ENCODE measurements around the gene ANKEF1.

ANKEF1 gene

GRCh38 chr20:10094566-10095173, 59.9 kb downstream of the ANKEF1 start:
- no peak overlapping the region for H3K27ac ChIP-seq
- no peaks in the 10 kb centered on the region for H3K4me1 ChIP-seq (ENCODE audit: low read depth, poor library complexity, severe bottlenecking)
- no peaks in the 10 kb centered on the region for H3K36me3 ChIP-seq (ENCODE audit: insufficient read depth)
- no peaks in the 10 kb centered on the region for H4K20me1 ChIP-seq (ENCODE audit: insufficient read depth)
- no peak overlapping the region for H3K4me2 ChIP-seq
- no peak overlapping the region for H3K4me3 ChIP-seq (IDR thresholded peaks at IDR 0.05; ENCODE audit: insufficient read depth, low read depth, low read length)
- TF ChIP-seq CTCF (conservative IDR thresholded peaks at IDR 0.05; ENCODE audit: low read depth, low read length): no peak
- H3K79me2 ChIP-seq (ENCODE audit: insufficient read depth, low read depth): no peaks in the 10 kb centered on the region
- H2AFZ ChIP-seq (ENCODE audit: low read depth): no peak overlapping the region
- H3K9ac ChIP-seq: no peak overlapping the region
- H3K27me3 ChIP-seq (ENCODE audit: insufficient read depth, low read depth): no peaks in the 10 kb centered on the region

- H3K27ac ChIP-seq: no peak overlapping the region
- H3K36me3 ChIP-seq (ENCODE audit: insufficient read depth): no peaks in the 10 kb centered on the region
- H3K4me3 ChIP-seq (IDR thresholded peaks at IDR 0.05; ENCODE audit: insufficient read depth, low read depth, low read length): no peak overlapping the region
- no peaks in the 10 kb centered on the region for H3K4me1 ChIP-seq (ENCODE audit: low read depth, poor library complexity, severe bottlenecking)
- TF ChIP-seq CTCF (conservative IDR thresholded peaks at IDR 0.05; ENCODE audit: low read depth, low read length): no peak
- no peak overlapping the region for H2AFZ ChIP-seq (ENCODE audit: low read depth)
- H3K79me2 ChIP-seq (ENCODE audit: insufficient read depth, low read depth): no peaks in the 10 kb centered on the region
- no peak overlapping the region for H3K4me2 ChIP-seq
- H3K9ac ChIP-seq: no peak overlapping the region
- no peaks in the 10 kb centered on the region for H3K27me3 ChIP-seq (ENCODE audit: insufficient read depth, low read depth)
- no peaks in the 10 kb centered on the region for H4K20me1 ChIP-seq (ENCODE audit: insufficient read depth)
Observed at GRCh38 chr20:10096790-10097189, 62.0 kb downstream of the ANKEF1 start.

- no peak for TF ChIP-seq CTCF (conservative IDR thresholded peaks at IDR 0.05; ENCODE audit: low read depth, low read length)
- Histone ChIP-seq H3K79me2 (ENCODE audit: insufficient read depth, low read depth) (no peaks in the 10 kb centered on the region), H3K9ac (no peak overlapping the region), H4K20me1 (ENCODE audit: insufficient read depth) (no peaks in the 10 kb centered on the region), H3K4me1 (ENCODE audit: low read depth, poor library complexity, severe bottlenecking) (no peaks in the 10 kb centered on the region), H3K36me3 (ENCODE audit: insufficient read depth) (no peaks in the 10 kb centered on the region), H3K4me3 (IDR thresholded peaks at IDR 0.05; ENCODE audit: insufficient read depth, low read depth, low read length) (no peak overlapping the region), H2AFZ (ENCODE audit: low read depth) (no peak overlapping the region), H3K27ac (no peak overlapping the region), H3K27me3 (ENCODE audit: insufficient read depth, low read depth) (no peaks in the 10 kb centered on the region), H3K4me2 (no peak overlapping the region)
Observed at GRCh38 chr20:10105046-10105445, 70.3 kb downstream of the ANKEF1 start.

Data from KMS-11 (cell line).